ENCODE measurements around the gene IQCF5. TPM values are rescaled to one million over a fixed set of nuclear protein-coding genes. Genes with fewer than 3 reads are reported as not detected.

Gene IQCF5
- total and polyA plus RNA-seq, 2 of the 4 experiments (the other 2 are of a cell fraction), result not detected

DNA sequence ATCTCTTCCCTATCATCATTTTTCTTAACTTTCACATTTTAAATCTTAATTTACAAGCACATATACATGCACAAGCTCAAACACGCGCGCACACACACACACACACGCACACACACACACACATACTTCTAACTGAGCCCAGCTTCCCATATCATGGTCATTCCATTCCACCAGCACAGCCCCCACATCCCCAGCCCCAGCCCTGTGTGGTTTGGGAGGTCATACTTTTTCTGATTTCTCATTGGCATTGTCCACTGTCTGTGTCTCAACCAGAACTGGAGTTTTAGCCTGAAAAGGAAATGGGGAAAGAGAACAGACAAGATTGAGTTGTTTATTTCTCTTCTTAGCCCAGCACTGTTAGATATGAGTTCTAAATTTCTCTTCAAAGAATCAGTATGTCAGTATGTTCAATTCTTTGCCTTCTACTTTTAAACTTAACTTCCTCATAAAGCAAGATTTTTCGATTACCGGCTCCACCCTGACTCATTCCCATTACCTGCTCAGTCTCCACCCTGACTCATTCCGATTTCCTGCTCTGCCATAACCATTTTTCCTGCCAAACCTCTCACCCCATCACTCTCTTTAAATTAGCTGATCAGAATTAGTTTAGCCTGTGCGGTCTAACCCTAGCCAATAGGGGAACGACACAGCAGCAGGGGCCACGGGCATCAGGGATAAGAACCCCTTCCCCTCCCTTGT lies 21.4 kb upstream of the IQCF5 start:
- 76% methylated on average over 6 of the region's 10 CpGs; no CpG with 5 or more reads in 1 of the 2 experiments for WGBS, 2 experiments (ENCODE audit: extremely low coverage in 2 of 2, insufficient read length in 1 of 2)
- Histone ChIP-seq H2BK120ac (ENCODE audit: low read depth, low read length) (no peak overlapping the region), H4K91ac (ENCODE audit: insufficient read depth, low read depth, low read length) (no peak overlapping the region), H3K23ac (ENCODE audit: low read depth, low read length) (no peak overlapping the region), H2AK5ac (ENCODE audit: low read depth, low read length) (no peak overlapping the region), H3K27ac (ENCODE audit: insufficient read depth, low read length) (no peak overlapping the region), H3K9ac (ENCODE audit: low read depth, low read length) (no peak overlapping the region), H3K9me3 (ENCODE audit: control insufficient read depth, insufficient read depth, low read length) (no peaks in the 10 kb centered on the region), H4K5ac (ENCODE audit: low read depth, low read length) (no peak overlapping the region), H2AK9ac (replicated peaks; ENCODE audit: low read depth, low read length, poor library complexity) (no peak overlapping the region), H4K20me1 (ENCODE audit: insufficient read depth, low read length) (no peaks in the 10 kb centered on the region), H3K36me3 (ENCODE audit: control insufficient read depth, insufficient read depth, low read length) (no peaks in the 10 kb centered on the region), H3K4me2 (ENCODE audit: low read depth, low read length) (no peak overlapping the region), H3K4ac (ENCODE audit: low read depth, low read length) (no peak overlapping the region), H2BK20ac (ENCODE audit: low read depth, low read length) (no peak overlapping the region), H3K4me3 (ENCODE audit: insufficient read depth, low read depth, low read length) (no peak overlapping the region), H3K14ac (replicated peaks; ENCODE audit: low read depth, low read length) (no peak overlapping the region), H3K9me1 (ENCODE audit: insufficient read depth, low read length) (no peaks in the 10 kb centered on the region), H4K8ac (ENCODE audit: low read depth in 2 of 2, low read length in 2 of 2) (no peak overlapping the region), H2BK15ac (ENCODE audit: low read depth, low read length) (no peak overlapping the region), H3K27me3 (ENCODE audit: control insufficient read depth, insufficient read depth, low read length) (peaks cover 3% of the 10 kb centered on the region; the same call in 1 of the 2 replicates), H2BK5ac (ENCODE audit: low read depth, low read length, poor library complexity, severe bottlenecking) (no peak overlapping the region), H3K56ac (ENCODE audit: extremely low read depth, insufficient read depth, low read length) (no peak overlapping the region), H3K18ac (ENCODE audit: low read depth, low read length) (no peak overlapping the region), H3K4me1 (ENCODE audit: control insufficient read depth, insufficient read depth, low read length) (no peaks in the 10 kb centered on the region), H2AFZ (replicated peaks; ENCODE audit: low read length, poor library complexity) (no peak overlapping the region), H3K79me1 (ENCODE audit: low read depth in 1 of 2, low read length in 2 of 2) (no peaks in the 10 kb centered on the region)
- CTCF ChIA-PET, result no interaction called here
- POLR2A ChIA-PET (ENCODE audit: unreplicated experiment), result no interaction called here
- ATAC-seq (ENCODE audit: low read depth) (no peak), DNase-seq (no peak)
- dilution Hi-C loops (cut with HindIII; ENCODE audit: low sequenced_read_pairs, unreplicated experiment), result no loop called here
- no peak for TF ChIP-seq RAD21 (IDR thresholded peaks at IDR 0.05; ENCODE audit: low read length)
- TF ChIP-seq, protein P1, sequence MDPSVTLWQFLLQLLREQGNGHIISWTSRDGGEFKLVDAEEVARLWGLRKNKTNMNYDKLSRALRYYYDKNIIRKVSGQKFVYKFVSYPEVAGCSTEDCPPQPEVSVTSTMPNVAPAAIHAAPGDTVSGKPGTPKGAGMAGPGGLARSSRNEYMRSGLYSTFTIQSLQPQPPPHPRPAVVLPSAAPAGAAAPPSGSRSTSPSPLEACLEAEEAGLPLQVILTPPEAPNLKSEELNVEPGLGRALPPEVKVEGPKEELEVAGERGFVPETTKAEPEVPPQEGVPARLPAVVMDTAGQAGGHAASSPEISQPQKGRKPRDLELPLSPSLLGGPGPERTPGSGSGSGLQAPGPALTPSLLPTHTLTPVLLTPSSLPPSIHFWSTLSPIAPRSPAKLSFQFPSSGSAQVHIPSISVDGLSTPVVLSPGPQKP (IDR thresholded peaks at IDR 0.05; ENCODE audit: borderline replicate concordance, low read depth, low read length), result no peak
- TF ChIP-seq SMC3 (IDR thresholded peaks at IDR 0.05; ENCODE audit: low read depth, low read length), result no peak
- no peak for TF ChIP-seq NFE2L2 (IDR thresholded peaks at IDR 0.05; ENCODE audit: low read depth, low read length)
- no peak for TF ChIP-seq CEBPB (IDR thresholded peaks at IDR 0.05; ENCODE audit: low read depth, low read length)
- TF ChIP-seq MXI1 (IDR thresholded peaks at IDR 0.05; ENCODE audit: borderline replicate concordance, low read depth, low read length), result no peak
- TF ChIP-seq, protein P2, sequence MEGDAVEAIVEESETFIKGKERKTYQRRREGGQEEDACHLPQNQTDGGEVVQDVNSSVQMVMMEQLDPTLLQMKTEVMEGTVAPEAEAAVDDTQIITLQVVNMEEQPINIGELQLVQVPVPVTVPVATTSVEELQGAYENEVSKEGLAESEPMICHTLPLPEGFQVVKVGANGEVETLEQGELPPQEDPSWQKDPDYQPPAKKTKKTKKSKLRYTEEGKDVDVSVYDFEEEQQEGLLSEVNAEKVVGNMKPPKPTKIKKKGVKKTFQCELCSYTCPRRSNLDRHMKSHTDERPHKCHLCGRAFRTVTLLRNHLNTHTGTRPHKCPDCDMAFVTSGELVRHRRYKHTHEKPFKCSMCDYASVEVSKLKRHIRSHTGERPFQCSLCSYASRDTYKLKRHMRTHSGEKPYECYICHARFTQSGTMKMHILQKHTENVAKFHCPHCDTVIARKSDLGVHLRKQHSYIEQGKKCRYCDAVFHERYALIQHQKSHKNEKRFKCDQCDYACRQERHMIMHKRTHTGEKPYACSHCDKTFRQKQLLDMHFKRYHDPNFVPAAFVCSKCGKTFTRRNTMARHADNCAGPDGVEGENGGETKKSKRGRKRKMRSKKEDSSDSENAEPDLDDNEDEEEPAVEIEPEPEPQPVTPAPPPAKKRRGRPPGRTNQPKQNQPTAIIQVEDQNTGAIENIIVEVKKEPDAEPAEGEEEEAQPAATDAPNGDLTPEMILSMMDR (conservative IDR thresholded peaks at IDR 0.05; ENCODE audit: low read depth, low read length), result no peak
- no peak for TF ChIP-seq RCOR1 (IDR thresholded peaks at IDR 0.05; ENCODE audit: insufficient replicate concordance, low read length)
- TF ChIP-seq BHLHE40 (IDR thresholded peaks at IDR 0.05; ENCODE audit: low read depth, low read length), result no peak
- intact Hi-C loops (cut with micrococcal nuclease), result no loop called here
- BruUV-seq (replicated peaks), result no TSS peak
- in situ Hi-C loops (cut with MboI; ENCODE audit: low sequenced_read_pairs), result no loop called here
